GM23248 (cell line): Measurements from ENCODE around the gene AGAP2.

Source experiments
- EZH2 ChIP-seq: fragments of 200-600 bp; sonication (generic); IDR thresholded peaks from 2 replicates; pipeline ENCODE4 v1.6.1; 2018; ENCODE audit warnings: antibody characterized with exemption, mild to moderate bottlenecking; ENCODE audit not compliant: insufficient read depth, poor library complexity, severe bottlenecking
- EZH2phosphoT487 ChIP-seq: fragments of 200-600 bp; sonication (generic); IDR thresholded peaks from 2 replicates; pipeline ENCODE4 v1.6.1; 2018; ENCODE audit warnings: antibody characterized with exemption, moderate library complexity, mild to moderate bottlenecking, low read depth; ENCODE audit not compliant: insufficient read depth

GRCh38 chr12:57712701-57713100 is 25.8 kb downstream of the AGAP2 start:
- no peak for TF ChIP-seq EZH2
- TF ChIP-seq EZH2phosphoT487 = no peak
